Psoas muscle (tissue), 8 donors: ENCODE measurements around the gene TNIP1. TPM values are rescaled to one million over a fixed set of nuclear protein-coding genes. Genes with fewer than 3 reads are reported as not detected.
A peak's percentile ranks its signal among the peaks of the same experiment; 100 is the strongest.

Source experiments
- ATAC-seq, 4 donors: fragments of 200-7000 bp; cut with Tn5 transposase; one replicate each; pipeline ENCODE4 v1.9.1; 2020; ENCODE audit warnings: moderate library complexity in 3 of 4, mild to moderate bottlenecking in 2 of 4
- DNase-seq, 2 donors: peaks; one replicate each; pipeline ENCODE4 v3.0.0-alpha.2; 2020
- H3K27ac ChIP-seq: fragments of 200-600 bp; one replicate; pipeline ENCODE4 v1.8.0; 2022
- H3K27me3 ChIP-seq, 3 donors: fragments of 200-600 bp in 1 of 3; one replicate each; pipeline versions ENCODE4 v1.6.1 to v1.8.0; 2013 to 2022; ENCODE audit warnings: low read length in 2 of 3, mild to moderate bottlenecking in 2 of 3, moderate library complexity in 1 of 3; ENCODE audit not compliant: insufficient read depth in 3 of 3
- H3K36me3 ChIP-seq, 2 donors: fragments of 200-600 bp in 1 of 2; one replicate each; pipeline versions ENCODE4 v1.6.1 to v1.8.0; 2013 to 2022; ENCODE audit warnings: low read depth in 1 of 2, mild to moderate bottlenecking in 1 of 2, moderate library complexity in 1 of 2; ENCODE audit not compliant: insufficient read depth in 1 of 2
- H3K4me1 ChIP-seq: fragments of 200-600 bp; one replicate; pipeline ENCODE4 v1.8.0; 2022
- H3K4me3 ChIP-seq: fragments of 200-600 bp; one replicate; pipeline ENCODE4 v1.8.0; 2022; ENCODE audit warnings: mild to moderate bottlenecking
- H3K9me3 ChIP-seq: fragments of 200-600 bp; one replicate; pipeline ENCODE4 v1.8.0; 2022
- WGBS, 3 donors: extraction: QIAGEN DNeasy Blood & Tissue Kit; methylation state at CpG; one replicate each; pipeline versions ENCODE4 v1.1.6 to v1.1.7; 2013; 5-methylcytosine and 5-hydroxymethylcytosine counted together
- intact Hi-C, 2 donors: fragments of 100-400 bp; cut with DNase I; formaldehyde crosslinking; loops; one replicate each; pipeline versions ENCODE4 v1.11.0 to v1.14.2; 2022
- polyA plus RNA-seq, 3 donors: library from polyadenylated mRNA; stranded (reverse); fragments of 200-250 nt; gene quantifications; one replicate each; pipeline ENCODE4 v1.2.3, GENCODE V29; 2013
- total RNA-seq, 4 donors: library from RNA; stranded (reverse); fragmentation: NEBNext Ultra II Directional in 2 of 4; extraction: Animal tissue kit (Norgen Biotek cat#: 25700) in 2 of 4; gene quantifications; one replicate each; pipeline versions ENCODE4 v1.2.1 to v1.2.4, GENCODE V29; 2021 to 2023
- TF ChIP-seq, protein P1 (sequence below): fragments of 200-600 bp; IDR thresholded peaks from one replicate; pipeline ENCODE4 v1.8.0; 2022; ENCODE audit warnings: antibody characterized with exemption
- donor health status: healthy with polysubstance abuse.
- donor health status: DM: no; HTN: no; CAD: no; lungs with moderate emphysema.
- donor health status: Bipolar disorder and iron deficiency.
- donor health status: healthy.
- donor health status: DM: yes; HTN: yes; CAD: no.
- donor health status: DM: no; HTN: no; CAD: no.
- donor health status: DM: no; HTN: no; CAD: no.
- donor health status: DM: yes; HTN: yes; CAD: no.

Gene TNIP1
- total and polyA plus RNA-seq, 7 donors, result 55.5 to 218 (median 141) TPM

DNA sequence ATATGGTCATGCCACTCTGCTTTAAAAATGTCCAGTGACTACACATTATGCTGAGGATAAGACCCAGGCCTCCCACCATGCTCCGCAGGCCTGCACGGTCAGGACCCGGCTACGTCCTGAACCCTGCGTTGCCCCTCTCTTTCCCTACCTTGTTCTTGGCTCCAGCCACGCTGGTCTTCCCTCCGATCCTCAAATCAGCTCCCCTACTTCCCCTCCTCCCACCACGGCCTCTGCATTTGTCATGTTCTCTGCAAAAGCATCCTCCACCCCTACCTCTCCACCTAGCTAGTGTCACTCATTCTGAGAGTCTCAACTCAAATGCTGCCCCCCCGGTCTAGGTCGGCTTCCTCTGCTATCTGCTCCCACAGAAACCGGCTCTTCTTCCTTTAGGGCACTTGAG is 49.3 kb downstream of the TNIP1 start:
- 94 to 99% (median 95%) methylated on average over 11 of the region's 11 CpGs for WGBS, 3 donors
- H3K27ac ChIP-seq, result peak overlapping the region; percentile 89
- no peaks in the 10 kb centered on the region for H3K9me3 ChIP-seq
- intact Hi-C loops, result no loop called here
- ATAC-seq, result no peak
- no peak overlapping the region for H3K4me3 ChIP-seq
- peaks cover 42% of the 10 kb centered on the region for H3K4me1 ChIP-seq
- TF ChIP-seq, protein P1, sequence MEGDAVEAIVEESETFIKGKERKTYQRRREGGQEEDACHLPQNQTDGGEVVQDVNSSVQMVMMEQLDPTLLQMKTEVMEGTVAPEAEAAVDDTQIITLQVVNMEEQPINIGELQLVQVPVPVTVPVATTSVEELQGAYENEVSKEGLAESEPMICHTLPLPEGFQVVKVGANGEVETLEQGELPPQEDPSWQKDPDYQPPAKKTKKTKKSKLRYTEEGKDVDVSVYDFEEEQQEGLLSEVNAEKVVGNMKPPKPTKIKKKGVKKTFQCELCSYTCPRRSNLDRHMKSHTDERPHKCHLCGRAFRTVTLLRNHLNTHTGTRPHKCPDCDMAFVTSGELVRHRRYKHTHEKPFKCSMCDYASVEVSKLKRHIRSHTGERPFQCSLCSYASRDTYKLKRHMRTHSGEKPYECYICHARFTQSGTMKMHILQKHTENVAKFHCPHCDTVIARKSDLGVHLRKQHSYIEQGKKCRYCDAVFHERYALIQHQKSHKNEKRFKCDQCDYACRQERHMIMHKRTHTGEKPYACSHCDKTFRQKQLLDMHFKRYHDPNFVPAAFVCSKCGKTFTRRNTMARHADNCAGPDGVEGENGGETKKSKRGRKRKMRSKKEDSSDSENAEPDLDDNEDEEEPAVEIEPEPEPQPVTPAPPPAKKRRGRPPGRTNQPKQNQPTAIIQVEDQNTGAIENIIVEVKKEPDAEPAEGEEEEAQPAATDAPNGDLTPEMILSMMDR, result no peak
- no peak for DNase-seq
- H3K36me3 ChIP-seq, result peaks cover 3 to 85% of the 10 kb centered on the region in 2 donors
- H3K27me3 ChIP-seq, result no peaks in the 10 kb centered on the region

DNA sequence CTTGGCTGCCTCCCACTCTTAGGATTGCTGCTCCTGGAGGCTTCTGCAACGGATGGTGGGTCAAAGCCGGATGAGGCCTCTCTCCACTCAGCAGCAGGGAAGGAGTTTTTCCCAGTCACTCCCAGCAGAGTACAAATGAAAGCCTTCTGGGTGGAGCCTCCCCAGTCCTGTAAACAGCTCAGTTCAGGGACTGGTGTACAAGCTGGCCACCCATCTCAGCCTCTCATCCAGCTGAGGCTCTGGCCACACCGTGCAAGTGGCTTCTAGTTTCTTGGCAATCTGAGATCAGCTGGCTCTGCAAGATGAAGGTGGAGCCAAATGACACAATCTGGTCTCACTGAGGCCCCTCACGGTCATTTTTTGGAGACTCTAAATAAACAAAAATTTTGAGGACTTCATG is 50.5 kb downstream of the TNIP1 start:
- Histone ChIP-seq H3K9me3 (no peaks in the 10 kb centered on the region), H3K4me3 (no peak overlapping the region), H3K27me3 (no peaks in the 10 kb centered on the region), H3K27ac (peak overlapping the region; percentile 89), H3K4me1 (peaks cover 52% of the 10 kb centered on the region), H3K36me3 (peaks cover 5 to 85% of the 10 kb centered on the region in 2 donors)
- WGBS, 3 donors, result 23 to 42% (median 27%) methylated on average over 4 of the region's 4 CpGs
- DNase-seq, result peak; percentile 77 to 90
- TF ChIP-seq, protein P1, result no peak
- intact Hi-C loops, result no loop called here
- ATAC-seq, result peak; percentile 54 to 79 (median 76)

DNA sequence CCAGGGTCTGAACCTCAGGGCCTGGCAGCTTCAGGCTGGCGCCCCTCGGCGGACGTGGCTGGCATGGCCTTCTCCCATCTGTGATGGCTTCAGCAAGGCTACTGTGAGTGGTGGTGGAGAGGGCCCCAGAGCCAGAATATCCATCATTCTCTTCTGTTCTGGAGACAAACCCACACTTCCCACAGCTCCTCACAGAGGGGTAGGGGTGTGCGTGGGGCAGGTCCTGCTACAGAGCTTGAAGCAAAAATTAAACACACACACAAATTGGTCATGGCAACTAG is 50.8 kb downstream of the TNIP1 start:
- peaks cover 7 to 85% of the 10 kb centered on the region in 2 donors for H3K36me3 ChIP-seq
- intact Hi-C loops, result no loop called here
- ATAC-seq (peak; percentile 4 to 26 (median 21)), DNase-seq (peak; percentile 57 to 87)
- H3K4me3 ChIP-seq, result no peak overlapping the region
- WGBS, 3 donors, result 53 to 63% (median 58%) methylated on average over 5 of the region's 5 CpGs
- peaks cover 56% of the 10 kb centered on the region for H3K4me1 ChIP-seq
- H3K9me3 ChIP-seq, result no peaks in the 10 kb centered on the region
- peak overlapping the region; percentile 89 for H3K27ac ChIP-seq
- no peaks in the 10 kb centered on the region for H3K27me3 ChIP-seq
- TF ChIP-seq, protein P1, result no peak

DNA sequence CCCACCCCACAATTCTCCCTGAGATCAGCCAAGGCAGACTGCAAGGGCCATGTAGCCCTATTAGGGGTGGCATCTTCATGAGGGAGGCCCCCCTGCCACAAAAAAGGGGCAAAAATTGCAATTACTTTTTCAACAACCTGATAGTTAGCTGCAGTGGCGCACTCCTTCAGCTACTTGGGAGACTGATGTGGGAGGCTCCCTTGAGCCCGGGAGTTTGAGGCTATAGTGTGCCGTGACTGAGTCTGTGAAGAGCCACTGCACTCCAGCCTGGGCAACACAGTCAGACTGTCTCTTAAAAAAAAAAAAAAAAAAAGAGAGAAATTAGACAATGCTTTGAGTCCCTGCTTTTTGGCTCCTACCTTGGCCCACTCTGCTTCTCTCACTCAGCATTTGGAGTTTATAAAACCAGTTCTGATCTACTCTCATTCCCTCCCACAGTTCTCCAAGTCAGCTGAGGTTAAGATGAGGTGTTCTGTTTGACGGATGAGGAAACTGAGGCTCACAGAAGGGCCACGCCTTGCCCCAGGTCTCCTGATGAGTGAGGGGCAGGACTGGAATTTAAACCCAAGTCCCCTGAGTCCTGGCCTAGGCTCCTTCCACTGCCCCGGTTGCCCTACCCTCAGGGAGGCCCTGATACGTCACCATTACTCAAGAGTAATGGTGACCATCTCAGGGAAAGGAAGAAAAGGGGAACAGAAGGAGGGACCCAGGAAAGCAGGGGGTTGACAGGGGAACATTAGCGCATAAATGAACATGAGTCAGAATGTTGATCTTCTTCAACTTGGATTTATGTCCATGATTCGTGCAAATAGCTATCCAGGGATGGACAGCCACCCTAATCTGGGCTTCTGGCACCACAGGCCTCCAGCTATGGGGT is 51.4 kb downstream of the TNIP1 start:
- TF ChIP-seq, protein P1, result no peak
- H3K9me3 ChIP-seq, result no peaks in the 10 kb centered on the region
- no peak overlapping the region for H3K4me3 ChIP-seq
- DNase-seq (peak; percentile 49 to 78), ATAC-seq (peak in 3 of 4 donors; percentile 2 to 19 (median 19))
- peaks cover 7 to 84% of the 10 kb centered on the region in 2 donors for H3K36me3 ChIP-seq
- intact Hi-C loops, result loop anchor here in 1 of 2 donors (10.0 kb wide), 1 partner anchor 645 kb away; no protein-coding TSS in a partner anchor
- H3K27ac ChIP-seq, result peak overlapping the region; percentile 89
- peaks cover 61% of the 10 kb centered on the region for H3K4me1 ChIP-seq
- 85 to 89% (median 88%) methylated on average over 9 of the region's 9 CpGs for WGBS, 3 donors
- H3K27me3 ChIP-seq, result no peaks in the 10 kb centered on the region
